Measurements from ENCODE around the gene RFC4. TPM values are rescaled to one million over a fixed set of nuclear protein-coding genes. Genes with fewer than 3 reads are reported as not detected.
A peak's percentile ranks its signal among the peaks of the same experiment; 100 is the strongest.

Gene RFC4
- 23.9 and 33.2 TPM in 2 replicates for total RNA-seq (2022)
- Bru-seq, nascent RNA: percentile 64 among the genes with signal in this experiment
- BruChase-seq, experiment 1, labeled RNA remaining after a 6-hour chase: percentile 73 among the genes with signal in this experiment
- percentile 67 among the genes with signal in this experiment for BruChase-seq, experiment 2, labeled RNA remaining after a 2-hour chase
- long read RNA-seq, transcript RFC4-201 (11 exons, 1,384 nt): major isoform, 31 of 49 reads
- long read RNA-seq, transcript RFC4-202 (11 exons, 1,448 nt): minor isoform, 11 of 49 reads
- long read RNA-seq, partial matches to known transcripts: 2 of 49 reads
- long read RNA-seq, other reads (novel, unspliced or antisense): 5 of 49 reads

GRCh38 chr3:186806089-186807055, at the start of gene RFC4:
Gene RFC4 (minus strand): TSS chr3:186806482. CDS start chr3:186804713, 1,769 bp downstream.
- POLR2A ChIA-PET: interaction anchor here (0.6 to 7.3 kb wide), 22 partner anchors 9 to 1148 kb away, joined by 3 to 102 read pairs (median 4); partner anchors contain the start of genes DNAJB11, EIF4A2 and TBCCD1

GRCh38 chr3:186854954-186855353, 48.7 kb upstream of the RFC4 start:
- no peak for DNase-seq (ENCODE audit: unreplicated experiment)
- Mint-ChIP-seq H3K4me1 (ENCODE audit: insufficient read depth, unreplicated experiment) (no peaks in the 10 kb centered on the region), H3K27me3 (ENCODE audit: insufficient read depth, unreplicated experiment) (no peaks in the 10 kb centered on the region), H3K4me3 (ENCODE audit: unreplicated experiment) (no peak overlapping the region), H3K36me3 (ENCODE audit: insufficient read depth, unreplicated experiment) (no peaks in the 10 kb centered on the region), H3K27ac (ENCODE audit: low read depth, unreplicated experiment) (no peak overlapping the region), H3K9me3 (ENCODE audit: unreplicated experiment) (no peaks in the 10 kb centered on the region)
- POLR2A ChIA-PET: no interaction called here
- intact Hi-C loops (cut with micrococcal nuclease): no loop called here
- no TSS peak for BruUV-seq (replicated peaks)
- CTCF ChIA-PET: interaction anchor here (0.6 to 1.5 kb wide), 5 partner anchors 33 to 464 kb away, joined by 3 to 6 read pairs (median 3); no protein-coding TSS in a partner anchor
- no peak for TF ChIP-seq CTCF (IDR thresholded peaks at IDR 0.05; ENCODE audit: unreplicated experiment)

More at GRCh38 chr3:186806089-186807055, at the start of gene RFC4:
- peaks cover 6% of the 10 kb centered on the region for H3K4me1 Mint-ChIP-seq (ENCODE audit: insufficient read depth, unreplicated experiment)
- peaks cover 21% of the 10 kb centered on the region for H3K36me3 Mint-ChIP-seq (ENCODE audit: insufficient read depth, unreplicated experiment)
- H3K4me3 Mint-ChIP-seq (ENCODE audit: unreplicated experiment): peak within 1 kb of the TSS; percentile 79
- BruUV-seq (replicated peaks): TSS peak; percentile 89
- CTCF ChIA-PET: interaction anchor here (0.5 to 4.0 kb wide), 6 partner anchors 16 to 266 kb away, joined by 3 to 15 read pairs (median 4); no protein-coding TSS in a partner anchor
- no peak for TF ChIP-seq CTCF (IDR thresholded peaks at IDR 0.05; ENCODE audit: unreplicated experiment)
- peak within 1 kb of the TSS; percentile 83 for H3K27ac Mint-ChIP-seq (ENCODE audit: low read depth, unreplicated experiment)
- H3K27me3 Mint-ChIP-seq (ENCODE audit: insufficient read depth, unreplicated experiment): no peaks in the 10 kb centered on the region
- DNase-seq (ENCODE audit: unreplicated experiment): peak; percentile 77
- intact Hi-C loops (cut with micrococcal nuclease): loop anchor here (2.0 kb wide), 1 partner anchor 22 kb away; no protein-coding TSS in a partner anchor
- no peaks in the 10 kb centered on the region for H3K9me3 Mint-ChIP-seq (ENCODE audit: unreplicated experiment)

DNA sequence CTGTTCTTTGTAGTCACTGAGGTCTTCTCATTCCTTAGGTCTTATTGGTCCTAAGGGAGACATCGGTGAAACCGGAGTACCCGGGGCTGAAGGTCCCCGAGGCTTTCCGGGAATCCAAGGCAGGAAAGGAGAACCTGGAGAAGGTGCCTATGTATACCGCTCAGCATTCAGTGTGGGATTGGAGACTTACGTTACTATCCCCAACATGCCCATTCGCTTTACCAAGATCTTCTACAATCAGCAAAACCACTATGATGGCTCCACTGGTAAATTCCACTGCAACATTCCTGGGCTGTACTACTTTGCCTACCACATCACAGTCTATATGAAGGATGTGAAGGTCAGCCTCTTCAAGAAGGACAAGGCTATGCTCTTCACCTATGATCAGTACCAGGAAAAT, 47.9 kb upstream of the RFC4 start:
- POLR2A ChIA-PET: no interaction called here
- no peaks in the 10 kb centered on the region for H3K9me3 Mint-ChIP-seq (ENCODE audit: unreplicated experiment)
- intact Hi-C loops (cut with micrococcal nuclease): no loop called here
- H3K36me3 Mint-ChIP-seq (ENCODE audit: insufficient read depth, unreplicated experiment): no peaks in the 10 kb centered on the region
- no peaks in the 10 kb centered on the region for H3K4me1 Mint-ChIP-seq (ENCODE audit: insufficient read depth, unreplicated experiment)
- no peaks in the 10 kb centered on the region for H3K27me3 Mint-ChIP-seq (ENCODE audit: insufficient read depth, unreplicated experiment)
- CTCF ChIA-PET: interaction anchor here (0.6 kb wide), 1 partner anchor 259 kb away, joined by 3 read pairs; no protein-coding TSS in a partner anchor
- no peak for DNase-seq (ENCODE audit: unreplicated experiment)
- BruUV-seq (replicated peaks): no TSS peak
- no peak for TF ChIP-seq CTCF (IDR thresholded peaks at IDR 0.05; ENCODE audit: unreplicated experiment)
- H3K27ac Mint-ChIP-seq (ENCODE audit: low read depth, unreplicated experiment): no peak overlapping the region
- no peak overlapping the region for H3K4me3 Mint-ChIP-seq (ENCODE audit: unreplicated experiment)

Data from MCF 10A (cell line).